Lung (tissue), 12 donors: ENCODE measurements around the gene PRPF18. TPM values are rescaled to one million over a fixed set of nuclear protein-coding genes. Genes with fewer than 3 reads are reported as not detected.

Experiments
- ATAC-seq: fragments of 200-7000 bp; cut with Tn5 transposase; one replicate; pipeline ENCODE4 v1.9.1; 2020; ENCODE audit warnings: moderate number of reproducible peaks; ENCODE audit not compliant: insufficient read depth, low FRiP score
- DNase-seq, 3 donors: peaks; one replicate each; pipeline ENCODE4 v3.0.0-alpha.2; 2013 to 2017
- H3K27ac ChIP-seq, 2 donors: one replicate each; pipeline ENCODE4 v1.5.1; 2013; ENCODE audit warnings: mild to moderate bottlenecking in 2 of 2, moderate library complexity in 2 of 2, control low read depth in 1 of 2, inconsistent platforms in 1 of 2, low read depth in 1 of 2, low read length in 1 of 2
- H3K27me3 ChIP-seq, 3 donors: one replicate each; pipeline ENCODE4 v1.5.1; 2013; ENCODE audit warnings: low read length in 2 of 3; ENCODE audit not compliant: control insufficient read depth in 3 of 3, insufficient read depth in 3 of 3
- H3K36me3 ChIP-seq, 4 donors: one replicate each; pipeline ENCODE4 v1.5.1; 2013; ENCODE audit warnings: low read length in 4 of 4, mild to moderate bottlenecking in 1 of 4, moderate library complexity in 1 of 4; ENCODE audit not compliant: control insufficient read depth in 4 of 4, insufficient read depth in 4 of 4
- H3K4me1 ChIP-seq, 5 donors: one replicate each; pipeline ENCODE4 v1.5.1; 2013; ENCODE audit warnings: low read length in 5 of 5, mild to moderate bottlenecking in 2 of 5, moderate library complexity in 1 of 5; ENCODE audit not compliant: control insufficient read depth in 5 of 5, insufficient read depth in 5 of 5
- H3K4me3 ChIP-seq: one replicate; pipeline ENCODE4 v1.5.1; 2013; ENCODE audit warnings: mild to moderate bottlenecking, control low read depth, moderate library complexity
- H3K9ac ChIP-seq, 2 donors: one replicate each; pipeline ENCODE4 v1.5.1; 2013; ENCODE audit warnings: low read length in 2 of 2, control low read depth in 1 of 2; ENCODE audit not compliant: insufficient read depth in 1 of 2
- H3K9me3 ChIP-seq, 4 donors: one replicate each; pipeline ENCODE4 v1.5.1; 2013; ENCODE audit warnings: low read length in 3 of 4, mild to moderate bottlenecking in 1 of 4, moderate library complexity in 1 of 4; ENCODE audit not compliant: control insufficient read depth in 4 of 4, insufficient read depth in 3 of 4
- CTCF ChIP-seq: IDR thresholded peaks from 2 replicates; pipeline ENCODE4 v1.5.1; 2012; ENCODE audit warnings: mild to moderate bottlenecking; ENCODE audit errors: control extremely low read depth, extremely low read depth
- WGBS, 2 donors: extraction: QIAGEN DNeasy Blood & Tissue Kit; methylation state at CpG; one replicate each; pipeline ENCODE4 v1.1.7; 2013; 5-methylcytosine and 5-hydroxymethylcytosine counted together
- polyA plus RNA-seq, 2 donors: library from polyadenylated mRNA; stranded (reverse); fragments of 200-250 nt; gene quantifications; one replicate each; pipeline ENCODE4 v1.2.1, GENCODE V29; 2013
- total RNA-seq, 2 donors: library from RNA; depleted of rRNA in 1 of 2; stranded (reverse); fragments of >200 nt in 1 of 2; gene quantifications; one replicate each; pipeline ENCODE4 v1.2.1, GENCODE V29; 2014 to 2021
- donor health status: control.
- donor health status: control.
- donor health status: Bipolar disorder and iron deficiency.
- donor health status: healthy.
- donor health status: DM: yes; HTN: yes; CAD: no.

Gene PRPF18
- total and polyA plus RNA-seq, 4 donors = 10.6 to 39.9 (median 19.3) TPM

GRCh38 chr10:13648425-13648824 lies 61.7 kb downstream of the PRPF18 start:
- H3K9me3 ChIP-seq = no peaks in the 10 kb centered on the region
- DNase-seq = no peak
- peaks cover 32 to 41% (median 39%) of the 10 kb centered on the region in 4 donors for H3K36me3 ChIP-seq
- H3K9ac ChIP-seq = no peak overlapping the region
- H3K27me3 ChIP-seq = no peaks in the 10 kb centered on the region
- 81 to 87% methylated on average over 12 of the region's 12 CpGs for WGBS, 2 donors
- no peaks in the 10 kb centered on the region for H3K4me1 ChIP-seq
- H3K27ac ChIP-seq = no peak overlapping the region
- ATAC-seq = no peak
- TF ChIP-seq CTCF = no peak
- H3K4me3 ChIP-seq = no peak overlapping the region

GRCh38 chr10:13649844-13650520 lies 63.2 kb downstream of the PRPF18 start:
- Histone ChIP-seq H3K9ac (no peak overlapping the region), H3K9me3 (no peaks in the 10 kb centered on the region), H3K4me3 (no peak overlapping the region), H3K36me3 (peaks cover 46 to 52% (median 50%) of the 10 kb centered on the region in 4 donors), H3K27me3 (no peaks in the 10 kb centered on the region), H3K27ac (no peak overlapping the region), H3K4me1 (no peaks in the 10 kb centered on the region)
- ATAC-seq (no peak), DNase-seq (no peak)
- 72 to 81% methylated on average over 5 of the region's 5 CpGs for WGBS, 2 donors
- TF ChIP-seq CTCF = no peak

- ATAC-seq (no peak), DNase-seq (no peak)
- Histone ChIP-seq H3K27me3 (no peaks in the 10 kb centered on the region), H3K36me3 (peaks cover 41 to 54% (median 49%) of the 10 kb centered on the region in 4 donors), H3K27ac (no peak overlapping the region), H3K9ac (no peak overlapping the region), H3K9me3 (no peaks in the 10 kb centered on the region), H3K4me1 (no peaks in the 10 kb centered on the region), H3K4me3 (no peak overlapping the region)
- no peak for TF ChIP-seq CTCF
- 78 to 89% methylated on average over 5 of the region's 5 CpGs for WGBS, 2 donors
These were observed 64.2 kb downstream of the PRPF18 start for GRCh38 chr10:13650961-13651360.
